ENCODE measurements around the gene PCSK6. TPM values are rescaled to one million over a fixed set of nuclear protein-coding genes. Genes with fewer than 3 reads are reported as not detected.

Gene PCSK6
- polyA plus RNA-seq, 3 donors: 0.05 to 0.10 TPM; not detected in 1

GRCh38 chr15:101313041-101313761 lies 176.3 kb downstream of the PCSK6 start:
- no peak for DNase-seq
- no peaks in the 10 kb centered on the region for H3K4me1 Mint-ChIP-seq
- H3K4me3 Mint-ChIP-seq: no peak overlapping the region
- Histone ChIP-seq H3K27ac (ENCODE audit: low read depth in 1 of 2, low read length in 2 of 2) (no peak overlapping the region), H2AFZ (ENCODE audit: insufficient read depth, low read depth, low read length, poor library complexity, severe bottlenecking) (no peak overlapping the region), H3K4me3 (replicated peaks in 1 of 3; ENCODE audit: low read depth in 2 of 3, low read length in 3 of 3) (no peak overlapping the region), H3K9me3 (replicated peaks in 1 of 2; ENCODE audit: control insufficient read depth in 1 of 2, insufficient read depth in 1 of 2, low read length in 2 of 2) (no peaks in the 10 kb centered on the region), H3K36me3 (replicated peaks in 1 of 2; ENCODE audit: control insufficient read depth in 1 of 2, insufficient read depth in 2 of 2, low read length in 2 of 2) (no peaks in the 10 kb centered on the region), H3K27me3 (ENCODE audit: control insufficient read depth in 2 of 2, insufficient read depth in 2 of 2, low read length in 2 of 2) (peaks cover 0 to 5% of the 10 kb centered on the region in 2 donors), H3K79me2 (ENCODE audit: insufficient read depth, low read length) (no peaks in the 10 kb centered on the region), H4K20me1 (ENCODE audit: insufficient read depth, low read length) (no peaks in the 10 kb centered on the region), H3K4me1 (ENCODE audit: control insufficient read depth in 1 of 2, insufficient read depth in 2 of 2, low read length in 2 of 2) (no peaks in the 10 kb centered on the region), H3K4me2 (replicated peaks; ENCODE audit: extremely low read depth, low read length, poor library complexity, severe bottlenecking) (no peak overlapping the region), H3K9ac (ENCODE audit: insufficient read depth, low read length, poor library complexity, severe bottlenecking) (no peak overlapping the region)
- H3K9me3 Mint-ChIP-seq: no peaks in the 10 kb centered on the region
- TF ChIP-seq, protein P1, sequence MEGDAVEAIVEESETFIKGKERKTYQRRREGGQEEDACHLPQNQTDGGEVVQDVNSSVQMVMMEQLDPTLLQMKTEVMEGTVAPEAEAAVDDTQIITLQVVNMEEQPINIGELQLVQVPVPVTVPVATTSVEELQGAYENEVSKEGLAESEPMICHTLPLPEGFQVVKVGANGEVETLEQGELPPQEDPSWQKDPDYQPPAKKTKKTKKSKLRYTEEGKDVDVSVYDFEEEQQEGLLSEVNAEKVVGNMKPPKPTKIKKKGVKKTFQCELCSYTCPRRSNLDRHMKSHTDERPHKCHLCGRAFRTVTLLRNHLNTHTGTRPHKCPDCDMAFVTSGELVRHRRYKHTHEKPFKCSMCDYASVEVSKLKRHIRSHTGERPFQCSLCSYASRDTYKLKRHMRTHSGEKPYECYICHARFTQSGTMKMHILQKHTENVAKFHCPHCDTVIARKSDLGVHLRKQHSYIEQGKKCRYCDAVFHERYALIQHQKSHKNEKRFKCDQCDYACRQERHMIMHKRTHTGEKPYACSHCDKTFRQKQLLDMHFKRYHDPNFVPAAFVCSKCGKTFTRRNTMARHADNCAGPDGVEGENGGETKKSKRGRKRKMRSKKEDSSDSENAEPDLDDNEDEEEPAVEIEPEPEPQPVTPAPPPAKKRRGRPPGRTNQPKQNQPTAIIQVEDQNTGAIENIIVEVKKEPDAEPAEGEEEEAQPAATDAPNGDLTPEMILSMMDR (IDR thresholded peaks at IDR 0.05): no peak
- no peaks in the 10 kb centered on the region for H3K36me3 Mint-ChIP-seq
- peak overlapping the region in 1 of 7 donors; percentile 68 for H3K27ac Mint-ChIP-seq
- WGBS (ENCODE audit: insufficient coverage): 93% methylated on average over 21 of the region's 21 CpGs
- intact Hi-C loops (cut with micrococcal nuclease): no loop called here
- H3K27me3 Mint-ChIP-seq (ENCODE audit: low read depth in 3 of 3): peaks cover 17 to 19% (median 18%) of the 10 kb centered on the region in 3 donors

DNA sequence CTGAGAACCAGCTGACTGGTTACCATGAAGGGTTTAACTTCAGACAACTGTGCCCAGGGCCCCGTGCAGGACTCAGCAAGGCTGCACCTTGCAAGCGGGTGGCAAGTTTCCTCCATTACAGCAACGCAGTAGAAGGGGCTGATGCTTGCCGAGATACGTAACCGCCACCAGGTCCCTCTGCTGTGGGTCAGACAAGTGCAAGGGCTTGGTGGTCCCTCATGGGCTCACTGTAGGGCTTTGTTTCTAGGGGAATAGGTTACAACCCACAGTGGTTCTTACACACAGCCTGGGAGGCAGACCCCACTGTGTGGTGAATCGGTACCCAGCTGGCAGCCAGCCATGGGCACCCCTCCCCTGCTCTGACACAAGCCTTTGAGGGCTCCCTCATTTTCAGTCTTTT lies 179.0 kb downstream of the PCSK6 start:
- Mint-ChIP-seq H3K4me3 (peak overlapping the region in 1 of 2 donors; percentile 39), H3K9me3 (no peaks in the 10 kb centered on the region), H3K36me3 (no peaks in the 10 kb centered on the region), H3K4me1 (no peaks in the 10 kb centered on the region), H3K27ac (no peak overlapping the region), H3K27me3 (ENCODE audit: low read depth in 3 of 3) (peaks cover 2 to 14% (median 11%) of the 10 kb centered on the region in 3 donors)
- DNase-seq: no peak
- no peaks in the 10 kb centered on the region for H3K79me2 ChIP-seq (ENCODE audit: insufficient read depth, low read length)
- no peak overlapping the region for H2AFZ ChIP-seq (ENCODE audit: insufficient read depth, low read depth, low read length, poor library complexity, severe bottlenecking)
- intact Hi-C loops (cut with micrococcal nuclease): no loop called here
- no peaks in the 10 kb centered on the region for H3K36me3 ChIP-seq (replicated peaks in 1 of 2; ENCODE audit: control insufficient read depth in 1 of 2, insufficient read depth in 2 of 2, low read length in 2 of 2)
- H3K4me1 ChIP-seq (ENCODE audit: control insufficient read depth in 1 of 2, insufficient read depth in 2 of 2, low read length in 2 of 2): no peaks in the 10 kb centered on the region
- H3K27me3 ChIP-seq (ENCODE audit: control insufficient read depth in 2 of 2, insufficient read depth in 2 of 2, low read length in 2 of 2): no peaks in the 10 kb centered on the region
- H3K9ac ChIP-seq (ENCODE audit: insufficient read depth, low read length, poor library complexity, severe bottlenecking): no peak overlapping the region
- no peaks in the 10 kb centered on the region for H4K20me1 ChIP-seq (ENCODE audit: insufficient read depth, low read length)
- H3K27ac ChIP-seq (ENCODE audit: low read depth in 1 of 2, low read length in 2 of 2): no peak overlapping the region
- WGBS (ENCODE audit: insufficient coverage): 100% methylated on average over 6 of the region's 7 CpGs
- no peak overlapping the region for H3K4me2 ChIP-seq (replicated peaks; ENCODE audit: extremely low read depth, low read length, poor library complexity, severe bottlenecking)
- TF ChIP-seq, protein P1 (IDR thresholded peaks at IDR 0.05): no peak
- H3K9me3 ChIP-seq (replicated peaks in 1 of 2; ENCODE audit: control insufficient read depth in 1 of 2, insufficient read depth in 1 of 2, low read length in 2 of 2): no peaks in the 10 kb centered on the region
- H3K4me3 ChIP-seq (replicated peaks in 1 of 3; ENCODE audit: low read depth in 2 of 3, low read length in 3 of 3): no peak overlapping the region

Data from CD14-positive monocyte (primary cell).